ENCODE data around the gene UNC79.

The UNC79 gene

GRCh38 chr14:93708311-93708734, 277.6 kb downstream of the UNC79 start:
- Mint-ChIP-seq H3K27ac (no peak overlapping the region), H3K4me3 (no peak overlapping the region), H3K27me3 (ENCODE audit: low read depth, poor library complexity) (peaks cover 8% of the 10 kb centered on the region), H3K4me1 (no peaks in the 10 kb centered on the region), H3K36me3 (ENCODE audit: low read depth) (no peaks in the 10 kb centered on the region), H3K9me3 (no peaks in the 10 kb centered on the region)
- TF ChIP-seq, protein P1, sequence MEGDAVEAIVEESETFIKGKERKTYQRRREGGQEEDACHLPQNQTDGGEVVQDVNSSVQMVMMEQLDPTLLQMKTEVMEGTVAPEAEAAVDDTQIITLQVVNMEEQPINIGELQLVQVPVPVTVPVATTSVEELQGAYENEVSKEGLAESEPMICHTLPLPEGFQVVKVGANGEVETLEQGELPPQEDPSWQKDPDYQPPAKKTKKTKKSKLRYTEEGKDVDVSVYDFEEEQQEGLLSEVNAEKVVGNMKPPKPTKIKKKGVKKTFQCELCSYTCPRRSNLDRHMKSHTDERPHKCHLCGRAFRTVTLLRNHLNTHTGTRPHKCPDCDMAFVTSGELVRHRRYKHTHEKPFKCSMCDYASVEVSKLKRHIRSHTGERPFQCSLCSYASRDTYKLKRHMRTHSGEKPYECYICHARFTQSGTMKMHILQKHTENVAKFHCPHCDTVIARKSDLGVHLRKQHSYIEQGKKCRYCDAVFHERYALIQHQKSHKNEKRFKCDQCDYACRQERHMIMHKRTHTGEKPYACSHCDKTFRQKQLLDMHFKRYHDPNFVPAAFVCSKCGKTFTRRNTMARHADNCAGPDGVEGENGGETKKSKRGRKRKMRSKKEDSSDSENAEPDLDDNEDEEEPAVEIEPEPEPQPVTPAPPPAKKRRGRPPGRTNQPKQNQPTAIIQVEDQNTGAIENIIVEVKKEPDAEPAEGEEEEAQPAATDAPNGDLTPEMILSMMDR (IDR thresholded peaks at IDR 0.05) = no peak
- no peak for DNase-seq

GRCh38 chr14:93708800-93709199, 278.1 kb downstream of the UNC79 start:
- Mint-ChIP-seq H3K27me3 (ENCODE audit: low read depth, poor library complexity) (peaks cover 6% of the 10 kb centered on the region), H3K4me1 (no peaks in the 10 kb centered on the region), H3K36me3 (ENCODE audit: low read depth) (no peaks in the 10 kb centered on the region), H3K27ac (no peak overlapping the region), H3K4me3 (no peak overlapping the region), H3K9me3 (no peaks in the 10 kb centered on the region)
- DNase-seq = no peak
- TF ChIP-seq, protein P1 (IDR thresholded peaks at IDR 0.05) = no peak

DNA sequence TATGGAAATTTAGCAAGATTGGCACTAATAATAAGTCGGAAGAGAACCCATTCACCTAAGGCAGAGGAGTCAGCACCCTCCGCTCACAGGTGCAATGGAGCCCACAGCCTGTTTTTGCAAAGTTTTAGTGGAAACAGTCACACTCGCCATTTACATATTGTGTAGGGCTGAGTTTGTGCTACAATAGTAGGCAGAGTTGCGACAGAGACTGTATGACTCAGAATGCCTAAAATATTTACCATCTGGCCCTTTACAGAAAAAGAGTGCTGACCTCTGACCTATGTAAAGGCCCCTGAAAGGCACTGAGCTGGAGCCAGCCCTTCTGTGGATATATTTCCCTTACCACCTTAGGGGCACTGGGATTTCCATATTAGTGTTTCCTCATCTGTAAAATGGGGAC, 278.5 kb downstream of the UNC79 start:
- H3K4me3 Mint-ChIP-seq = no peak overlapping the region
- peaks cover 4% of the 10 kb centered on the region for H3K27me3 Mint-ChIP-seq (ENCODE audit: low read depth, poor library complexity)
- no peak overlapping the region for H3K27ac Mint-ChIP-seq
- DNase-seq = no peak
- TF ChIP-seq, protein P1 (IDR thresholded peaks at IDR 0.05) = no peak
- H3K4me1 Mint-ChIP-seq = no peaks in the 10 kb centered on the region
- H3K9me3 Mint-ChIP-seq = no peaks in the 10 kb centered on the region
- H3K36me3 Mint-ChIP-seq (ENCODE audit: low read depth) = no peaks in the 10 kb centered on the region

- Mint-ChIP-seq H3K27me3 (ENCODE audit: low read depth, poor library complexity) (peaks cover 4% of the 10 kb centered on the region), H3K27ac (no peak overlapping the region), H3K9me3 (no peaks in the 10 kb centered on the region)
These were observed 281.5 kb downstream of the UNC79 start for GRCh38 chr14:93712079-93712837.

DNA sequence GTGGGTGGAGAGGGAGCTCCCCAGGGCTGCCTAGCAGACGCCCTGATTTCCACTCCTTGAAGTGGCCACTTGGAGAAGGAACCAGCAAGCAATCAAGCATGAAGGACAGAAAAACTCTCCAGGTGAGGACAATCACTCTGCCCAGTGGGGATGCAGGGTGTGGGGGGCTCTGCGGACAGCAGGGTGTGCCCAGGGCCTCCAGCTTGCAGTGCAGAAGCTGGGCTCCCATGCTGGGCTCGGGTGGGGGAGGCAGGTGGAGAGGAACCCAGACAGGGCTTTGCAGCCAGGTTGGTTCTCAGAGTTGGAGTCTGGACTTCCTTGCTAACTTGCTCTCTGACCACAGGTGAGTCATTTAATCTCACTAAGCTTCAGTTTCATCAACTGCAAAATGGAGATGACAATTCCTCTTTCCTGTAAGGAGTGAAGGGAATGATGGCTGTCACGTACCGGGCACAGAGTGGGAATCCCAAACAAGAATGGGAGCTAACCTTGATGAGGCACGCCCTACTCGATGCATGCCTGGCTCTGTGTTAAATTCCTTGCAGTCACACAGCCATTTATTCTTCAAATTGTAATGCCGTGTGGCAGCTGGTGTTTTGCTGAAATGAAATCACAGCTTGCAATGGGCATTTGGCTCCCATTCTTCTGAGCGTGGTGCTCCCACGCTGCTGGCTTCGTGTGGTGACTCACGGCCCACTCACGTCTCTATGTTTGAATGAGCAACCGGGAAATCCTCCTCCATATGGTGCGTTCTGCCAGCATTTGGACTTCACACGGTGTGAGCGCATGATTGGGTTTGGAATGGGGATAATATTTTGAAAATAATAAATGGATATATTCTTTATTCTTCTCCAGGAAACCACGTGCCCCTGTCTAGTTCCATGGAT, 282.3 kb downstream of the UNC79 start:
- H3K4me1 Mint-ChIP-seq = peaks cover 5% of the 10 kb centered on the region
- TF ChIP-seq, protein P1 (IDR thresholded peaks at IDR 0.05) = no peak
- no peaks in the 10 kb centered on the region for H3K9me3 Mint-ChIP-seq
- DNase-seq = no peak
- H3K27me3 Mint-ChIP-seq (ENCODE audit: low read depth, poor library complexity) = peaks cover 4% of the 10 kb centered on the region
- H3K36me3 Mint-ChIP-seq (ENCODE audit: low read depth) = no peaks in the 10 kb centered on the region
- no peak overlapping the region for H3K4me3 Mint-ChIP-seq
- no peak overlapping the region for H3K27ac Mint-ChIP-seq

More at GRCh38 chr14:93712079-93712837, 281.5 kb downstream of the UNC79 start:
- no peaks in the 10 kb centered on the region for H3K36me3 Mint-ChIP-seq (ENCODE audit: low read depth)
- TF ChIP-seq, protein P1 (IDR thresholded peaks at IDR 0.05) = no peak
- no peak overlapping the region for H3K4me3 Mint-ChIP-seq
- DNase-seq = no peak
- H3K4me1 Mint-ChIP-seq = peaks cover 5% of the 10 kb centered on the region
